SK-N-MC (cell line): ENCODE results near the gene HDAC7.

ENCODE experiments used
- DNase-seq: peaks from one replicate; pipeline ENCODE4 v3.0.0-alpha.2; 2011; ENCODE audit warnings: low read depth, low spot score
- H3K27ac ChIP-seq: fragments of 200-600 bp; sonication (generic); 2 replicates; pipeline ENCODE4 v1.5.1; 2016; ENCODE audit warnings: mixed run types
- H3K36me3 ChIP-seq: fragments of 200-600 bp; sonication (generic); 2 replicates; pipeline ENCODE4 v1.6.1; 2017; ENCODE audit warnings: antibody characterized with exemption, low read length, mixed read lengths; ENCODE audit not compliant: insufficient read depth
- H3K4me3 ChIP-seq: fragments of 200-600 bp; sonication (generic); 2 replicates; pipeline ENCODE4 v1.5.1; 2016
- H3K9ac ChIP-seq: fragments of 200-600 bp; sonication (generic); 2 replicates; pipeline ENCODE4 v1.8.0; 2017; ENCODE audit warnings: mixed run types, mixed read lengths; ENCODE audit not compliant: insufficient read length
- H3K9me3 ChIP-seq: fragments of 200-600 bp; sonication (generic); 2 replicates; pipeline ENCODE4 v1.6.1; 2017; ENCODE audit warnings: low read depth, mild to moderate bottlenecking, antibody characterized with exemption, low read length, moderate library complexity, mixed read lengths
- EZH2 ChIP-seq: fragments of 200-600 bp; sonication (generic); IDR thresholded peaks from one replicate; pipeline ENCODE4 v1.6.1; 2017; ENCODE audit warnings: antibody characterized with exemption
- FOXP2 ChIP-seq: optimal IDR thresholded peaks from 2 replicates; pipeline ENCODE3; 2011; ENCODE audit warnings: mild to moderate bottlenecking, moderate library complexity; ENCODE audit not compliant: insufficient read depth; ENCODE audit errors: extremely low read length, control extremely low read depth
- POLR2AphosphoS5 ChIP-seq: IDR thresholded peaks from 2 replicates; pipeline ENCODE4 v1.6.1; 2012; ENCODE audit warnings: mild to moderate bottlenecking, low read depth, low read length, borderline replicate concordance

Gene HDAC7

DNA sequence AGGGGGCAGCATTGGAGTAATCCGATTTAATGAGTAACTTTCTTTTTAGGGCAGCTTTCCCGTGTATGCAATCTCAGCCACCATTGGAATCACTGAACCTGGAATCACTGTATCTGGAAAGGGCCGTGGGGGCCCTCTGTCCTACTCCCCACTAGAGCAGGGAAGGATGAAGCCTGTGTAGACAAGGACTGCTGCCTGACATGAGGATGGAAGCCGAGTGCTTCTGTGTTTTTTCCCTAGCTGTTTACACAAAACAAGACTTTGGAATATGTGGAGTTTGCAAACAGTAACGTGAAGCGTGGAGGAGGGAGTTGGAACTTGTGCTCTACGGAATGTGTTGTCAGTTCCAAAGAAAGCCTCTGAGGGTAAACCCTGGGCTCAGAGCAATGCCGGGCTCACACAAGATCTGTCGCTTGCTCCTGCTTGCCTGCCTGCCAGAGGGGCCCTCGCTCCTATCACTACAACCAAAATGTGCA, 32.4 kb upstream of the HDAC7 start:
- DNase-seq: no peak
- Histone ChIP-seq H3K36me3 (no peaks in the 10 kb centered on the region), H3K27ac (peak overlapping the region; percentile 15; the same call in 1 of the 2 replicates), H3K9me3 (no peaks in the 10 kb centered on the region), H3K4me3 (no peak overlapping the region), H3K9ac (no peak overlapping the region)
- no peak for TF ChIP-seq EZH2
- TF ChIP-seq FOXP2: no peak
- no peak for TF ChIP-seq POLR2AphosphoS5

DNA sequence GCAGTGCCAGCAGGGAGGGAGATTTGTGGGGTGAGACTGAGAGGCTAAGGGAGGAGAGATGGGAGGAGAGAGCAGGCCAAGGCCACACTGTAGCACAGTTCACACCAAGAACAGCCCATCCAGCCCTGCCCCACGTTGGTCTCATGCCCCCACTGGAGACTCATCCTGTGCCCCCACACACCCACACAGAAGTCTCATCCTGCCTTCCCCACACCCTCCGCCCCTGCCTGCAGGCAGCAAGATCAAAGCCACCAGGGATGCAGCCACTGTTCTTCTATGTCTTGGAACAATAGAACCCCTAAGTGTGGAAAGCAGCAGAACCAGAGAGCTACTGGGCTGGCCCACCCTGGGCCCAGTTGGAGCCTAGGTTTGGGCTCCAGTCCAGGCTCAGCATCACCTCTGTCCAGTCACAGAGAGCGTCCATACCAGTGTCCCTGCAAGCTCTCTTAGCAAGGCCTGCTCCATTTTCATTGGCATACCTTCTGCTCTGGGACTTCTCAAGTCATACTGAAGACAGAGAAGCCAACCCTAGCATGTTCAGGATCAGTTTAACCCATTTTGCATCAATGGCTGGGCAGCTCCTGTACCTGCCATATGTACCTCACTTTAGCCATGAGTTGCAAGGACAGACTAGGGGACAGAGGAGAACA, 31.7 kb upstream of the HDAC7 start:
- H3K9me3 ChIP-seq: no peaks in the 10 kb centered on the region
- no peaks in the 10 kb centered on the region for H3K36me3 ChIP-seq
- TF ChIP-seq POLR2AphosphoS5: no peak
- TF ChIP-seq EZH2: no peak
- no peak overlapping the region for H3K4me3 ChIP-seq
- no peak for DNase-seq
- no peak overlapping the region for H3K9ac ChIP-seq
- no peak overlapping the region for H3K27ac ChIP-seq

GRCh38 chr12:47850153-47851084, 30.7 kb upstream of the HDAC7 start:
- no peak overlapping the region for H3K4me3 ChIP-seq
- DNase-seq: no peak
- H3K36me3 ChIP-seq: no peaks in the 10 kb centered on the region
- H3K27ac ChIP-seq: no peak overlapping the region; the same call in 1 of the 2 replicates
- H3K9me3 ChIP-seq: no peaks in the 10 kb centered on the region
- no peak overlapping the region for H3K9ac ChIP-seq
- no peak for TF ChIP-seq EZH2
- no peak for TF ChIP-seq FOXP2
- TF ChIP-seq POLR2AphosphoS5: no peak

DNA sequence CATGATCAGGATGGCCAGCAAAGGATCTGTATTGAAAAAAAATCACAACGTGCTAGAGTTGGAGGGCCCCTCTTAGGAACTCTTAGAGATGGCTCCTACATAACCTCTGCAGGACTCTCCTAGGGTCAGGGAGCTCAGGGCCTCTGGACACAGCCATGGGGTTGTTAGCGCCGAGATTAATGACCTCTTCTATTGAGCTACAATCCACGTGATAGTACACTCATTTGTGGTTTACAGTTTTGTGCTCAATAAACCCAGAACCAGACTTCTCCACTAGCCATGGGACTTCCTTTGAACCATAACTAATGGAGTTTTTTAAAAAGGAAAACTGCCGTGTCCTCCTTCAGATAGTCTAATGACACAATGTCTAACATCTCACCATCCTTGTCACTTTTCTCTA, 29.6 kb upstream of the HDAC7 start:
- Histone ChIP-seq H3K9ac (no peak overlapping the region), H3K4me3 (no peak overlapping the region), H3K27ac (no peak overlapping the region), H3K36me3 (no peaks in the 10 kb centered on the region), H3K9me3 (no peaks in the 10 kb centered on the region)
- no peak for TF ChIP-seq FOXP2
- no peak for TF ChIP-seq POLR2AphosphoS5
- TF ChIP-seq EZH2: no peak
- no peak for DNase-seq

DNA sequence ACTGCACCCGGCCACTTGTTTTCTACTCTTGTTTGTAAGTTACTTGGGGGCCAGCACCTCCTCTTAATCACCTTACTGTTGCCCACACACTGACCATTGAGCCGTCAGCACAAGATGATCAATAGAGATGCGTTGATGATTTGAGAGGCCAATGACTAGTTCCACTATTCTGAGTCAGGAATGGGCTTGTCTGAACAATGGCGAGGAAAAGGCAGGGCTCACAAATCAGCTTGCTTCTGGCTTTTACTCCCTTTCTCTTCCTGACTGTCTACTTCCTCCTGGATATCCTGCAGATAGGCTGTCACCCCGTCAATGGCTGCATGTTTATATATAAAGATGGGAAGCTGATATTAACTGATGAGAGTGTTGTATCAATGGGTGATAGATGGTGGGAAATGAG, 29.1 kb upstream of the HDAC7 start:
- no peaks in the 10 kb centered on the region for H3K9me3 ChIP-seq
- no peak overlapping the region for H3K4me3 ChIP-seq
- H3K27ac ChIP-seq: no peak overlapping the region
- H3K36me3 ChIP-seq: no peaks in the 10 kb centered on the region
- no peak for DNase-seq
- no peak for TF ChIP-seq FOXP2
- TF ChIP-seq POLR2AphosphoS5: no peak
- TF ChIP-seq EZH2: no peak
- no peak overlapping the region for H3K9ac ChIP-seq

GRCh38 chr12:47846294-47846996, 26.7 kb upstream of the HDAC7 start:
- TF ChIP-seq FOXP2 (no peak), EZH2 (no peak), POLR2AphosphoS5 (no peak)
- Histone ChIP-seq H3K27ac (no peak overlapping the region), H3K36me3 (no peaks in the 10 kb centered on the region)

GRCh38 chr12:47845081-47845480, 25.4 kb upstream of the HDAC7 start:
- no peaks in the 10 kb centered on the region for H3K36me3 ChIP-seq
- no peak overlapping the region for H3K27ac ChIP-seq
- DNase-seq: no peak
- no peaks in the 10 kb centered on the region for H3K9me3 ChIP-seq
- H3K4me3 ChIP-seq: no peak overlapping the region
- H3K9ac ChIP-seq: no peak overlapping the region
- TF ChIP-seq EZH2 (no peak), FOXP2 (no peak), POLR2AphosphoS5 (no peak)

More at GRCh38 chr12:47846294-47846996, 26.7 kb upstream of the HDAC7 start:
- DNase-seq: no peak
- Histone ChIP-seq H3K9me3 (no peaks in the 10 kb centered on the region), H3K9ac (no peak overlapping the region), H3K4me3 (no peak overlapping the region)

DNA sequence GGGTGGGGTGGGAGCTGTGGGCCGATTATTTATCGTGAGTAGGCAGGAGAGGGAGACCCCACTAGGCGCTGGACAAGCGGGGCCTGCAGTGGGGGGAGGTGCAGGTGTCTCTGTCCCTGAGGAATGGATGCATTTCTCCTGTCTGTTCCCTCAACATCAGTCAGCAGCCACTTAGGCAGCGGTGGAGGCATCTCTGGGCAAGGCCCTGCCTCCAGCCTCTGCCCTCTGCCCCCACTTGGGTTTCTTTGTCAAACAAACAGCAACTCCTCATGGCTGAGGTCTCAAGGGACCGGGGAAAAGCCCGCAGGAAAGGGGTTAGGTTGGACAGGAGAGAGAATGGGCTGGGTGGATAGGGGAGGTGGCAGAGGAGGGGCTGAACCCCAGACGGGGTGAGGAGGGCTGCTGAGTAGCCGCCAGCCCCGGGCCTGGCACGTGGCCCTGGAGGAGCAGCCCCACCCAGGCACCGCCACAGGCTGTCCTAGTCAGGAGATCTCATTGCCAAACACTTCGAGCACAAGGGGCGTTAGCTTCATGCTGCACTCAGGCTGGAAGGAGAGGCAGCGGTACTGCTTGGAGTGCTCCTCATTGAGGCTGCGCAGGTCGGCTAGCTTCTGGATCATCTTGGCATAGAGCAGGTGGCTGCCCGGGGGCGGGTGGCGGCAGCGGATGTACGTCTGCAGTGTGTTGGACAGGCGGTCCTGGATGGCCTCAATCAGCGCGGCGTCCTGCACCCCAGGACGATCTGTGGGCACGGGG, 24.7 kb upstream of the HDAC7 start:
- Histone ChIP-seq H3K27ac (no peak overlapping the region), H3K36me3 (no peaks in the 10 kb centered on the region), H3K4me3 (no peak overlapping the region), H3K9me3 (no peaks in the 10 kb centered on the region), H3K9ac (no peak overlapping the region)
- TF ChIP-seq POLR2AphosphoS5 (no peak), EZH2 (no peak), FOXP2 (no peak)
- no peak for DNase-seq
